Activated effector memory CD4-positive, alpha-beta T cell treated with Interleukin-2 at 50 U/mL for 16 hours (primary cell): ENCODE results near the gene LTBP1.
"Not testable (repeated sequence)": the region's sequence is repeated elsewhere in the genome, so short reads cannot be mapped to it uniquely, and the experiment has no call there.

Experiments
- DNase-seq: peaks from one replicate; pipeline ENCODE4 v3.0.0-alpha.2; 2020

LTBP1 gene

GRCh38 chr2:32965523-32966171 lies 18.9 kb downstream of the LTBP1 start:
- DNase-seq, result no peak

- DNase-seq, result no peak
These were observed 22.9 kb downstream of the LTBP1 start for GRCh38 chr2:32969444-32970162.

- not testable (repeated sequence) for DNase-seq
These were observed 27.0 kb downstream of the LTBP1 start for GRCh38 chr2:32973772-32974171.

GRCh38 chr2:32976409-32977063 lies 29.8 kb downstream of the LTBP1 start:
- no peak for DNase-seq

GRCh38 chr2:32977228-32977758 lies 30.5 kb downstream of the LTBP1 start:
- no peak for DNase-seq

GRCh38 chr2:32981612-32982011 lies 34.9 kb downstream of the LTBP1 start:
- no peak for DNase-seq

GRCh38 chr2:32983193-32983924 lies 36.6 kb downstream of the LTBP1 start:
- DNase-seq, result not testable (repeated sequence)

GRCh38 chr2:32986480-32986879 lies 39.7 kb downstream of the LTBP1 start:
- no peak for DNase-seq

- no peak for DNase-seq
These were observed 41.8 kb downstream of the LTBP1 start for GRCh38 chr2:32988525-32988924.

GRCh38 chr2:32990556-32990955 lies 43.8 kb downstream of the LTBP1 start:
- no peak for DNase-seq

GRCh38 chr2:32991091-32991845 lies 44.5 kb downstream of the LTBP1 start:
- no peak for DNase-seq

GRCh38 chr2:32993005-32993539 lies 46.3 kb downstream of the LTBP1 start:
- DNase-seq, result no peak

GRCh38 chr2:32997705-32998104 lies 51.0 kb downstream of the LTBP1 start:
- DNase-seq, result no peak

GRCh38 chr2:33000986-33001385 lies 54.2 kb downstream of the LTBP1 start:
- DNase-seq, result no peak

GRCh38 chr2:33001823-33002222 lies 55.1 kb downstream of the LTBP1 start:
- DNase-seq, result no peak

GRCh38 chr2:33002863-33003262 lies 56.1 kb downstream of the LTBP1 start:
- DNase-seq, result no peak

GRCh38 chr2:33005057-33005456 lies 58.3 kb downstream of the LTBP1 start:
- no peak for DNase-seq

- no peak for DNase-seq
These were observed 62.0 kb downstream of the LTBP1 start for GRCh38 chr2:33008716-33009115.

- no peak for DNase-seq
These were observed 62.5 kb downstream of the LTBP1 start for GRCh38 chr2:33009249-33009648.

GRCh38 chr2:33011373-33011772 lies 64.6 kb downstream of the LTBP1 start:
- DNase-seq, result no peak

GRCh38 chr2:33011941-33012340 lies 65.2 kb downstream of the LTBP1 start:
- no peak for DNase-seq

- DNase-seq, result no peak
These were observed 66.9 kb downstream of the LTBP1 start for GRCh38 chr2:33013684-33014110.
